ENCODE measurements around the gene HAP1. TPM values are rescaled to one million over a fixed set of nuclear protein-coding genes. Genes with fewer than 3 reads are reported as not detected.
"Not testable (repeated sequence)": the region's sequence is repeated elsewhere in the genome, so short reads cannot be mapped to it uniquely, and the experiment has no call there.

Gene HAP1
- total RNA-seq, 2 experiments from 2014 or later: 0.19 to 0.55 TPM

- H3K9me2 ChIP-seq (ENCODE audit: insufficient read depth, low read length): no peaks in the 10 kb centered on the region
- BruUV-seq (replicated peaks): no TSS peak
- no peaks in the 10 kb centered on the region for H3K36me3 ChIP-seq (ENCODE audit: insufficient read depth, low read length)
- no peaks in the 10 kb centered on the region for H3K4me1 ChIP-seq (ENCODE audit: insufficient read depth, low read length, poor library complexity, severe bottlenecking)
- ChIA-PET CTCF (ENCODE audit: unreplicated experiment) (no interaction called here), POLR2A (no interaction called here)
- H4K20me1 ChIP-seq (ENCODE audit: insufficient read depth, low read length): no peaks in the 10 kb centered on the region
- H3K9me3 ChIP-seq (ENCODE audit: low read length): no peaks in the 10 kb centered on the region
- DNase-seq (ENCODE audit: low spot score): no peak
- H3K27ac ChIP-seq (ENCODE audit: low read depth, low read length, poor library complexity, severe bottlenecking): no peak overlapping the region
- H2AFZ ChIP-seq (ENCODE audit: low read length): no peak overlapping the region
- intact Hi-C loops (cut with micrococcal nuclease; ENCODE audit: unreplicated experiment): no loop called here
- no peak overlapping the region for H3K4me3 ChIP-seq (ENCODE audit: low read depth, low read length, poor library complexity, severe bottlenecking)
- H3K79me2 ChIP-seq (ENCODE audit: insufficient read depth, low read depth, low read length): no peaks in the 10 kb centered on the region
- no peak for TF ChIP-seq CTCF (conservative IDR thresholded peaks at IDR 0.05; ENCODE audit: low read length)
- no peak for TF ChIP-seq EZH2phosphoT487 (IDR thresholded peaks at IDR 0.05; ENCODE audit: borderline replicate concordance, low read depth, low read length)
- H3K4me2 ChIP-seq (ENCODE audit: low read length): no peak overlapping the region
Observed at GRCh38 chr17:41705271-41705991, 29.0 kb downstream of the HAP1 start.

- Histone ChIP-seq H3K36me3 (ENCODE audit: insufficient read depth, low read length) (no peaks in the 10 kb centered on the region), H3K4me2 (ENCODE audit: low read length) (no peak overlapping the region), H3K9me3 (ENCODE audit: low read length) (no peaks in the 10 kb centered on the region), H3K79me2 (ENCODE audit: insufficient read depth, low read depth, low read length) (no peaks in the 10 kb centered on the region), H4K20me1 (ENCODE audit: insufficient read depth, low read length) (no peaks in the 10 kb centered on the region), H3K9me2 (ENCODE audit: insufficient read depth, low read length) (no peaks in the 10 kb centered on the region), H3K4me3 (ENCODE audit: low read depth, low read length, poor library complexity, severe bottlenecking) (no peak overlapping the region), H2AFZ (ENCODE audit: low read length) (no peak overlapping the region), H3K27ac (ENCODE audit: low read depth, low read length, poor library complexity, severe bottlenecking) (no peak overlapping the region), H3K4me1 (ENCODE audit: insufficient read depth, low read length, poor library complexity, severe bottlenecking) (no peaks in the 10 kb centered on the region)
- POLR2A ChIA-PET: no interaction called here
- no peak for DNase-seq (ENCODE audit: low spot score)
- BruUV-seq (replicated peaks): no TSS peak
- CTCF ChIA-PET (ENCODE audit: unreplicated experiment): no interaction called here
- intact Hi-C loops (cut with micrococcal nuclease; ENCODE audit: unreplicated experiment): no loop called here
- TF ChIP-seq EZH2phosphoT487 (IDR thresholded peaks at IDR 0.05; ENCODE audit: borderline replicate concordance, low read depth, low read length) (no peak), CTCF (conservative IDR thresholded peaks at IDR 0.05; ENCODE audit: low read length) (no peak)
Observed at GRCh38 chr17:41702712-41703111, 31.7 kb downstream of the HAP1 start.

- BruUV-seq (replicated peaks); DNase-seq (ENCODE audit: low spot score); H3K36me3 ChIP-seq (ENCODE audit: insufficient read depth, low read length); H3K27ac ChIP-seq (ENCODE audit: low read depth, low read length, poor library complexity, severe bottlenecking); POLR2A ChIA-PET; H3K4me1 ChIP-seq (ENCODE audit: insufficient read depth, low read length, poor library complexity, severe bottlenecking); intact Hi-C loops (cut with micrococcal nuclease; ENCODE audit: unreplicated experiment); H3K4me2 ChIP-seq (ENCODE audit: low read length); H3K9me2 ChIP-seq (ENCODE audit: insufficient read depth, low read length); H3K79me2 ChIP-seq (ENCODE audit: insufficient read depth, low read depth, low read length); CTCF ChIA-PET (ENCODE audit: unreplicated experiment); H2AFZ ChIP-seq (ENCODE audit: low read length); H3K4me3 ChIP-seq (ENCODE audit: low read depth, low read length, poor library complexity, severe bottlenecking); H4K20me1 ChIP-seq (ENCODE audit: insufficient read depth, low read length); H3K9me3 ChIP-seq (ENCODE audit: low read length): not testable (repeated sequence)
Observed at GRCh38 chr17:41700843-41701242, 33.6 kb downstream of the HAP1 start.

All from OCI-LY7 (cell line).